ENCODE measurements around the gene ENAH. TPM values are rescaled to one million over a fixed set of nuclear protein-coding genes. Genes with fewer than 3 reads are reported as not detected.

The ENAH gene
- total and polyA plus RNA-seq, 2 experiments from 2014 or later: 109 to 184 TPM

DNA sequence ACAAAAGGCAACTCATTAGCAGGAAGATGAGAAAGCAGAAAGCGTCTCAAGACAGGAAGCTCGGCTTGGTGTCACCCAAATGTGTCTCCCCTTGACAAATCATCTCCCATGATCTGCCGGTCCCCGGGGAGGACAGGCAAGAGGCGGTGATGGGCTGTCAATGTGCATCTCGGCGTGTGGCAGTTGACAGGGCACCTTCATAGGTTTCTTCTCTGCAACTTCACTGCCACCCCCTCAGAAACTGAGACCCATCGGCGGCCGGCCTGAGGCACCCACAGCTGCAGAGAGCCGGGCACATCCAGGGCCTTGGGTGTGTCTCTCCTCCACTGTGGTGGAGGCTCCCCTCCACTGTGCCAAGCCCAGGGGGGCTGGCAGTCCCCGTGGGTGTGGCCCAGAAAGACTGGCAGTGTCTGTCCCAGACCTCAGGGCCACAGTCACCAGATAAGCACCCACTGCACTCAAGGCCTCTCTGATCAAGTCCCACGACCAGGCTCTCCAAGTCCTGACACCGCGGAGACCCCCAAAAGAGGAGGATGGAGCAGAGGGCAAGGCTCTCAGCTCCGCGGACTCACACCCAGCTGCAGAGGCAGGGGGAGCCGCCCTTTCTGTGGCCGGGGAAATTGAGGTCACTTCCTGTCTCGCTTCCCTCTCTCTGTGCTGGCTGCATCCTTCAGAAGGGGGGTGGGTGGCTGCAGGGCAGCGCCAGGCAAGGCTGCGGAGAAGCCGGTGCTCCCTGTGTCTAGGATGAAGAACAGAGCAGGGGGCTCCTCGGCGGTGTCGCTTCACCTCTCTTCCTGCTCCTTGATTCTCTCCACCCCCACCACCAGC lies 185.5 kb downstream of the ENAH start:
- ATAC-seq: no peak
- TF ChIP-seq, protein P1, sequence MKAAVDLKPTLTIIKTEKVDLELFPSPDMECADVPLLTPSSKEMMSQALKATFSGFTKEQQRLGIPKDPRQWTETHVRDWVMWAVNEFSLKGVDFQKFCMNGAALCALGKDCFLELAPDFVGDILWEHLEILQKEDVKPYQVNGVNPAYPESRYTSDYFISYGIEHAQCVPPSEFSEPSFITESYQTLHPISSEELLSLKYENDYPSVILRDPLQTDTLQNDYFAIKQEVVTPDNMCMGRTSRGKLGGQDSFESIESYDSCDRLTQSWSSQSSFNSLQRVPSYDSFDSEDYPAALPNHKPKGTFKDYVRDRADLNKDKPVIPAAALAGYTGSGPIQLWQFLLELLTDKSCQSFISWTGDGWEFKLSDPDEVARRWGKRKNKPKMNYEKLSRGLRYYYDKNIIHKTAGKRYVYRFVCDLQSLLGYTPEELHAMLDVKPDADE (IDR thresholded peaks at IDR 0.05): no peak
- TF ChIP-seq JUNB (IDR thresholded peaks at IDR 0.05; ENCODE audit: unreplicated experiment) (no peak), POLR2AphosphoS5 (IDR thresholded peaks at IDR 0.05; ENCODE audit: low read depth) (no peak), ZNF331 (CRISPR knock-in tag; IDR thresholded peaks at IDR 0.05; ENCODE audit: low read depth) (no peak), CREB1 (CRISPR knock-in tag; IDR thresholded peaks at IDR 0.05; ENCODE audit: low read depth) (no peak), STAT1 (IDR thresholded peaks at IDR 0.05; ENCODE audit: unreplicated experiment) (no peak), ZNF114 (CRISPR knock-in tag; IDR thresholded peaks at IDR 0.05) (no peak), NANOG (IDR thresholded peaks at IDR 0.05; ENCODE audit: borderline replicate concordance) (no peak), EZH2 (IDR thresholded peaks at IDR 0.05; ENCODE audit: low read depth, unreplicated experiment) (no peak), EZH2phosphoT487 (IDR thresholded peaks at IDR 0.05; ENCODE audit: unreplicated experiment) (no peak)
- TF ChIP-seq, protein P2, sequence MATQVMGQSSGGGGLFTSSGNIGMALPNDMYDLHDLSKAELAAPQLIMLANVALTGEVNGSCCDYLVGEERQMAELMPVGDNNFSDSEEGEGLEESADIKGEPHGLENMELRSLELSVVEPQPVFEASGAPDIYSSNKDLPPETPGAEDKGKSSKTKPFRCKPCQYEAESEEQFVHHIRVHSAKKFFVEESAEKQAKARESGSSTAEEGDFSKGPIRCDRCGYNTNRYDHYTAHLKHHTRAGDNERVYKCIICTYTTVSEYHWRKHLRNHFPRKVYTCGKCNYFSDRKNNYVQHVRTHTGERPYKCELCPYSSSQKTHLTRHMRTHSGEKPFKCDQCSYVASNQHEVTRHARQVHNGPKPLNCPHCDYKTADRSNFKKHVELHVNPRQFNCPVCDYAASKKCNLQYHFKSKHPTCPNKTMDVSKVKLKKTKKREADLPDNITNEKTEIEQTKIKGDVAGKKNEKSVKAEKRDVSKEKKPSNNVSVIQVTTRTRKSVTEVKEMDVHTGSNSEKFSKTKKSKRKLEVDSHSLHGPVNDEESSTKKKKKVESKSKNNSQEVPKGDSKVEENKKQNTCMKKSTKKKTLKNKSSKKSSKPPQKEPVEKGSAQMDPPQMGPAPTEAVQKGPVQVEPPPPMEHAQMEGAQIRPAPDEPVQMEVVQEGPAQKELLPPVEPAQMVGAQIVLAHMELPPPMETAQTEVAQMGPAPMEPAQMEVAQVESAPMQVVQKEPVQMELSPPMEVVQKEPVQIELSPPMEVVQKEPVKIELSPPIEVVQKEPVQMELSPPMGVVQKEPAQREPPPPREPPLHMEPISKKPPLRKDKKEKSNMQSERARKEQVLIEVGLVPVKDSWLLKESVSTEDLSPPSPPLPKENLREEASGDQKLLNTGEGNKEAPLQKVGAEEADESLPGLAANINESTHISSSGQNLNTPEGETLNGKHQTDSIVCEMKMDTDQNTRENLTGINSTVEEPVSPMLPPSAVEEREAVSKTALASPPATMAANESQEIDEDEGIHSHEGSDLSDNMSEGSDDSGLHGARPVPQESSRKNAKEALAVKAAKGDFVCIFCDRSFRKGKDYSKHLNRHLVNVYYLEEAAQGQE (IDR thresholded peaks at IDR 0.05; ENCODE audit: unreplicated experiment): no peak
- TF ChIP-seq, protein P3, sequence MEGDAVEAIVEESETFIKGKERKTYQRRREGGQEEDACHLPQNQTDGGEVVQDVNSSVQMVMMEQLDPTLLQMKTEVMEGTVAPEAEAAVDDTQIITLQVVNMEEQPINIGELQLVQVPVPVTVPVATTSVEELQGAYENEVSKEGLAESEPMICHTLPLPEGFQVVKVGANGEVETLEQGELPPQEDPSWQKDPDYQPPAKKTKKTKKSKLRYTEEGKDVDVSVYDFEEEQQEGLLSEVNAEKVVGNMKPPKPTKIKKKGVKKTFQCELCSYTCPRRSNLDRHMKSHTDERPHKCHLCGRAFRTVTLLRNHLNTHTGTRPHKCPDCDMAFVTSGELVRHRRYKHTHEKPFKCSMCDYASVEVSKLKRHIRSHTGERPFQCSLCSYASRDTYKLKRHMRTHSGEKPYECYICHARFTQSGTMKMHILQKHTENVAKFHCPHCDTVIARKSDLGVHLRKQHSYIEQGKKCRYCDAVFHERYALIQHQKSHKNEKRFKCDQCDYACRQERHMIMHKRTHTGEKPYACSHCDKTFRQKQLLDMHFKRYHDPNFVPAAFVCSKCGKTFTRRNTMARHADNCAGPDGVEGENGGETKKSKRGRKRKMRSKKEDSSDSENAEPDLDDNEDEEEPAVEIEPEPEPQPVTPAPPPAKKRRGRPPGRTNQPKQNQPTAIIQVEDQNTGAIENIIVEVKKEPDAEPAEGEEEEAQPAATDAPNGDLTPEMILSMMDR (conservative IDR thresholded peaks at IDR 0.05; ENCODE audit: low read depth in 2 of 2): no peak
- TF ChIP-seq, protein P4, sequence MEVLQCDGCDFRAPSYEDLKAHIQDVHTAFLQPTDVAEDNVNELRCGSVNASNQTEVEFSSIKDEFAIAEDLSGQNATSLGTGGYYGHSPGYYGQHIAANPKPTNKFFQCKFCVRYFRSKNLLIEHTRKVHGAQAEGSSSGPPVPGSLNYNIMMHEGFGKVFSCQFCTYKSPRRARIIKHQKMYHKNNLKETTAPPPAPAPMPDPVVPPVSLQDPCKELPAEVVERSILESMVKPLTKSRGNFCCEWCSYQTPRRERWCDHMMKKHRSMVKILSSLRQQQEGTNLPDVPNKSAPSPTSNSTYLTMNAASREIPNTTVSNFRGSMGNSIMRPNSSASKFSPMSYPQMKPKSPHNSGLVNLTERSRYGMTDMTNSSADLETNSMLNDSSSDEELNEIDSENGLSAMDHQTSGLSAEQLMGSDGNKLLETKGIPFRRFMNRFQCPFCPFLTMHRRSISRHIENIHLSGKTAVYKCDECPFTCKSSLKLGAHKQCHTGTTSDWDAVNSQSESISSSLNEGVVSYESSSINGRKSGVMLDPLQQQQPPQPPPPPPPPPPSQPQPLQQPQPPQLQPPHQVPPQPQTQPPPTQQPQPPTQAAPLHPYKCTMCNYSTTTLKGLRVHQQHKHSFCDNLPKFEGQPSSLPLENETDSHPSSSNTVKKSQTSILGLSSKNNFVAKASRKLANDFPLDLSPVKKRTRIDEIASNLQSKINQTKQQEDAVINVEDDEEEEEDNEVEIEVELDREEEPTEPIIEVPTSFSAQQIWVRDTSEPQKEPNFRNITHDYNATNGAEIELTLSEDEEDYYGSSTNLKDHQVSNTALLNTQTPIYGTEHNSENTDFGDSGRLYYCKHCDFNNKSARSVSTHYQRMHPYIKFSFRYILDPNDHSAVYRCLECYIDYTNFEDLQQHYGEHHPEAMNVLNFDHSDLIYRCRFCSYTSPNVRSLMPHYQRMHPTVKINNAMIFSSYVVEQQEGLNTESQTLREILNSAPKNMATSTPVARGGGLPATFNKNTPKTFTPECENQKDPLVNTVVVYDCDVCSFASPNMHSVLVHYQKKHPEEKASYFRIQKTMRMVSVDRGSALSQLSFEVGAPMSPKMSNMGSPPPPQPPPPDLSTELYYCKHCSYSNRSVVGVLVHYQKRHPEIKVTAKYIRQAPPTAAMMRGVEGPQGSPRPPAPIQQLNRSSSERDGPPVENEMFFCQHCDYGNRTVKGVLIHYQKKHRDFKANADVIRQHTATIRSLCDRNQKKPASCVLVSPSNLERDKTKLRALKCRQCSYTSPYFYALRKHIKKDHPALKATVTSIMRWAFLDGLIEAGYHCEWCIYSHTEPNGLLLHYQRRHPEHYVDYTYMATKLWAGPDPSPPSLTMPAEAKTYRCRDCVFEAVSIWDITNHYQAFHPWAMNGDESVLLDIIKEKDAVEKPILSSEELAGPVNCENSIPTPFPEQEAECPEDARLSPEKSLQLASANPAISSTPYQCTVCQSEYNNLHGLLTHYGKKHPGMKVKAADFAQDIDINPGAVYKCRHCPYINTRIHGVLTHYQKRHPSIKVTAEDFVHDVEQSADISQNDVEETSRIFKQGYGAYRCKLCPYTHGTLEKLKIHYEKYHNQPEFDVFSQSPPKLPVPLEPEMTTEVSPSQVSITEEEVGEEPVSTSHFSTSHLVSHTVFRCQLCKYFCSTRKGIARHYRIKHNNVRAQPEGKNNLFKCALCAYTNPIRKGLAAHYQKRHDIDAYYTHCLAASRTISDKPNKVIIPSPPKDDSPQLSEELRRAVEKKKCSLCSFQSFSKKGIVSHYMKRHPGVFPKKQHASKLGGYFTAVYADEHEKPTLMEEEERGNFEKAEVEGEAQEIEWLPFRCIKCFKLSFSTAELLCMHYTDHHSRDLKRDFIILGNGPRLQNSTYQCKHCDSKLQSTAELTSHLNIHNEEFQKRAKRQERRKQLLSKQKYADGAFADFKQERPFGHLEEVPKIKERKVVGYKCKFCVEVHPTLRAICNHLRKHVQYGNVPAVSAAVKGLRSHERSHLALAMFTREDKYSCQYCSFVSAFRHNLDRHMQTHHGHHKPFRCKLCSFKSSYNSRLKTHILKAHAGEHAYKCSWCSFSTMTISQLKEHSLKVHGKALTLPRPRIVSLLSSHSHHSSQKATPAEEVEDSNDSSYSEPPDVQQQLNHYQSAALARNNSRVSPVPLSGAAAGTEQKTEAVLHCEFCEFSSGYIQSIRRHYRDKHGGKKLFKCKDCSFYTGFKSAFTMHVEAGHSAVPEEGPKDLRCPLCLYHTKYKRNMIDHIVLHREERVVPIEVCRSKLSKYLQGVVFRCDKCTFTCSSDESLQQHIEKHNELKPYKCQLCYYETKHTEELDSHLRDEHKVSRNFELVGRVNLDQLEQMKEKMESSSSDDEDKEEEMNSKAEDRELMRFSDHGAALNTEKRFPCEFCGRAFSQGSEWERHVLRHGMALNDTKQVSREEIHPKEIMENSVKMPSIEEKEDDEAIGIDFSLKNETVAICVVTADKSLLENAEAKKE (CRISPR knock-in tag; IDR thresholded peaks at IDR 0.05): no peak
- Histone ChIP-seq H3K9me2 (ENCODE audit: insufficient read depth) (no peaks in the 10 kb centered on the region), H3K27me3 (ENCODE audit: insufficient read depth) (no peaks in the 10 kb centered on the region), H3K27ac (ENCODE audit: low read depth) (no peak overlapping the region), H3K4me2 (no peak overlapping the region), H3F3A (replicated peaks; ENCODE audit: low read depth) (peaks cover 8% of the 10 kb centered on the region; the same call in 1 of the 2 replicates), H2AFZ (no peak overlapping the region; the same call in 1 of the 2 replicates), H4K20me1 (replicated peaks; ENCODE audit: insufficient read depth) (no peaks in the 10 kb centered on the region), H3K4me3 (no peak overlapping the region), H3K79me2 (replicated peaks; ENCODE audit: insufficient read depth) (no peaks in the 10 kb centered on the region), H3K36me3 (ENCODE audit: insufficient read depth) (no peaks in the 10 kb centered on the region), H3K4me1 (ENCODE audit: insufficient read depth) (peaks cover 21% of the 10 kb centered on the region)
- H3K27me3 Mint-ChIP-seq (ENCODE audit: insufficient read depth, low read depth, poor library complexity): peaks cover 19% of the 10 kb centered on the region
- H3K36me3 Mint-ChIP-seq (ENCODE audit: low read depth): no peaks in the 10 kb centered on the region; the same call in 2 of the 3 replicates
- no peak overlapping the region for H3K27ac Mint-ChIP-seq
- no peak overlapping the region; the same call in 2 of the 3 replicates for H3K4me3 Mint-ChIP-seq
- peaks cover 31% of the 10 kb centered on the region for H3K4me1 Mint-ChIP-seq
- no peaks in the 10 kb centered on the region for H3K9me3 Mint-ChIP-seq
- DNase-seq (ENCODE audit: low spot score): no peak
